Hepatocyte (in vitro differentiated cells): ENCODE data around the gene HOXA6. TPM values are rescaled to one million over a fixed set of nuclear protein-coding genes. Genes with fewer than 3 reads are reported as not detected.

Experiments
- DNase-seq: peaks from one replicate; pipeline ENCODE4 v3.0.0-alpha.2; 2016; ENCODE audit warnings: low spot score
- H2AFZ ChIP-seq: fragments of 200-600 bp; sonication (generic); 2 replicates; pipeline ENCODE4 v1.6.0; 2016; ENCODE audit warnings: antibody characterized with exemption, mild to moderate bottlenecking
- H3K27ac ChIP-seq: fragments of 200-600 bp; sonication (generic); 2 replicates; pipeline ENCODE4 v1.5.1; 2016; ENCODE audit warnings: mild to moderate bottlenecking
- H3K27me3 ChIP-seq: fragments of 200-600 bp; sonication (generic); 2 replicates; pipeline ENCODE4 v1.6.1; 2016
- H3K36me3 ChIP-seq: fragments of 200-600 bp; sonication (generic); replicated peaks from 2 replicates; pipeline ENCODE4 v1.5.1; 2016; ENCODE audit warnings: low read depth; ENCODE audit not compliant: insufficient read depth
- H3K4me1 ChIP-seq: fragments of 200-600 bp; sonication (generic); 2 replicates; pipeline ENCODE4 v1.5.1; 2016; ENCODE audit warnings: mild to moderate bottlenecking, moderate library complexity; ENCODE audit not compliant: insufficient read depth
- H3K4me2 ChIP-seq: fragments of 200-600 bp; sonication (generic); 2 replicates; pipeline ENCODE4 v1.6.0; 2016
- H3K4me3 ChIP-seq: fragments of 200-600 bp; sonication (generic); 2 replicates; pipeline ENCODE4 v1.5.1; 2016; ENCODE audit warnings: mild to moderate bottlenecking
- H3K79me2 ChIP-seq: fragments of 200-600 bp; sonication (generic); 2 replicates; pipeline ENCODE4 v1.6.0; 2017; ENCODE audit warnings: mild to moderate bottlenecking
- H3K9me2 ChIP-seq: fragments of 200-600 bp; sonication (generic); replicated peaks from 2 replicates; pipeline ENCODE4 v1.6.0; 2017; ENCODE audit warnings: mild to moderate bottlenecking; ENCODE audit not compliant: insufficient read depth
- H3K9me3 ChIP-seq: fragments of 200-600 bp; sonication (generic); 2 replicates; pipeline ENCODE4 v1.5.1; 2016; ENCODE audit warnings: low read depth, mild to moderate bottlenecking
- H4K20me1 ChIP-seq: fragments of 200-600 bp; sonication (generic); 2 replicates; pipeline ENCODE4 v1.6.0; 2016; ENCODE audit warnings: mild to moderate bottlenecking; ENCODE audit not compliant: insufficient read depth, poor library complexity, severe bottlenecking
- EZH2 ChIP-seq: fragments of 200-600 bp; sonication (generic); IDR thresholded peaks from 2 replicates; pipeline ENCODE4 v1.6.1; 2016; ENCODE audit warnings: antibody characterized with exemption, mild to moderate bottlenecking, borderline replicate concordance
- EZH2phosphoT487 ChIP-seq: fragments of 200-600 bp; sonication (generic); IDR thresholded peaks from one replicate; pipeline ENCODE4 v1.6.1; 2018; ENCODE audit warnings: antibody characterized with exemption, mild to moderate bottlenecking, low read depth, moderate library complexity; ENCODE audit not compliant: unreplicated experiment, severe bottlenecking
- WGBS: methylation state at CpG from one replicate; pipeline ENCODE4 v1.1.6; 2016; ENCODE audit warnings: low lambda C conversion rate; ENCODE audit errors: missing lambda C conversion rate; 5-methylcytosine and 5-hydroxymethylcytosine counted together
- polyA plus RNA-seq: library from polyadenylated mRNA; unstranded; fragments of >200 nt; fragmentation: Nextera tagmentation; extraction: Ambion mirVana; gene quantifications from 2 replicates; pipeline ENCODE4 v1.2.1, GENCODE V29; 2016
- total RNA-seq: library from RNA; depleted of rRNA; stranded (reverse); fragments of >200 nt; gene quantifications from 2 replicates; pipeline ENCODE4 v1.2.3, GENCODE V29; 2014
- TF ChIP-seq, protein P1 (sequence below): fragments of 200-600 bp; sonication (generic); IDR thresholded peaks from 2 replicates; pipeline ENCODE4 v1.5.1; 2016; ENCODE audit warnings: antibody characterized with exemption, mild to moderate bottlenecking; ENCODE audit not compliant: poor library complexity

HOXA6 gene
- total and polyA plus RNA-seq, 2 experiments from 2014 or later, result 0.23 TPM; not detected in 1

DNA sequence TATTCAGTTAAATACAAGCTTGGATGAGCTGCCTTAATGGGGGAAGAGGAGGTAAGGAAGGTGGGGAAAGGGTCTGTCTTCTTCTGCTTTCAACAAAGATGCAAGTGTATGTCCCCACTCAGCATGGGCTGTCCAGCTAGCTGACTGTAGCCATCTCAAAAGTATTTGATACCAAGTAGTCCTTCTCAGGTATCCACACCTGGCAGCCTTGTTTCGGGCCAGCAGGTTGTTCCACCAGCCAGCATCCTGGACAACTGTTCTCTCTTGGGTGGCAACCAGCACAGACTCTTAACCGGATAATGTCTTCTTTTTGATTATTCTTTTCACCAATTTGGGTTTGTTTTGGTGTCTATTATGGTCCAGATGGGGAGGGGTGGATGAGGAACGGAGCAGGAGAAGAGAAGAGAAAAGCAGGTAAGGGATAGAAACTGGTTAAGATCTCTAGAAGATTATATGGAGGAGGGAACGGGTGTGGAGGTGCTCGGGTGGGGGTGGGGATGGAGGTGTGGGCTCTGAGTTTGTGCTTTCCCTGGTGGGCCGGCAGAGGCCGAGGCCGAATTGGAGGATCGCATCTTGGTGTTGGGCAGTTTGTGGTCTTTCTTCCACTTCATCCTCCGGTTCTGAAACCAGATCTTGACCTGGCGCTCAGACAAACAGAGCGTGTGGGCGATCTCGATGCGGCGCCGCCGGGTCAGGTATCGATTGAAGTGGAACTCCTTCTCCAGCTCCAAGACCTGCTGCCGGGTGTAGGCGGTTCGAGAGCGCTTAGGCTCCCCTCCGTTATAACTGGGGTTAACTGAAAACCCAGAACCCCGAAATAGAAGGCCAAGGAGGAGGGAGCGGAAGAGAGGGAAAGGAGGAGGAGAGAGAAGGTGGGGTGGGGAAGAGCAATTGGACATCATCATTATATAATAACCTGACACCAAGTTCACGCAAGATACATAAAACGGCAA lies 18.5 kb downstream of the HOXA6 start:
- Histone ChIP-seq H3K9me2 (no peaks in the 10 kb centered on the region), H3K4me3 (no peak overlapping the region), H3K4me2 (peak overlapping the region; percentile 92), H2AFZ (no peak overlapping the region), H3K4me1 (peaks cover 6% of the 10 kb centered on the region), H3K36me3 (no peaks in the 10 kb centered on the region), H4K20me1 (no peaks in the 10 kb centered on the region), H3K79me2 (no peaks in the 10 kb centered on the region), H3K9me3 (no peaks in the 10 kb centered on the region), H3K27ac (no peak overlapping the region), H3K27me3 (peaks cover 88% of the 10 kb centered on the region)
- no peak for DNase-seq
- WGBS, result 36% methylated on average over 26 of the region's 28 CpGs
- TF ChIP-seq EZH2phosphoT487 (no peak), EZH2 (peak; percentile 45)
- TF ChIP-seq, protein P1, sequence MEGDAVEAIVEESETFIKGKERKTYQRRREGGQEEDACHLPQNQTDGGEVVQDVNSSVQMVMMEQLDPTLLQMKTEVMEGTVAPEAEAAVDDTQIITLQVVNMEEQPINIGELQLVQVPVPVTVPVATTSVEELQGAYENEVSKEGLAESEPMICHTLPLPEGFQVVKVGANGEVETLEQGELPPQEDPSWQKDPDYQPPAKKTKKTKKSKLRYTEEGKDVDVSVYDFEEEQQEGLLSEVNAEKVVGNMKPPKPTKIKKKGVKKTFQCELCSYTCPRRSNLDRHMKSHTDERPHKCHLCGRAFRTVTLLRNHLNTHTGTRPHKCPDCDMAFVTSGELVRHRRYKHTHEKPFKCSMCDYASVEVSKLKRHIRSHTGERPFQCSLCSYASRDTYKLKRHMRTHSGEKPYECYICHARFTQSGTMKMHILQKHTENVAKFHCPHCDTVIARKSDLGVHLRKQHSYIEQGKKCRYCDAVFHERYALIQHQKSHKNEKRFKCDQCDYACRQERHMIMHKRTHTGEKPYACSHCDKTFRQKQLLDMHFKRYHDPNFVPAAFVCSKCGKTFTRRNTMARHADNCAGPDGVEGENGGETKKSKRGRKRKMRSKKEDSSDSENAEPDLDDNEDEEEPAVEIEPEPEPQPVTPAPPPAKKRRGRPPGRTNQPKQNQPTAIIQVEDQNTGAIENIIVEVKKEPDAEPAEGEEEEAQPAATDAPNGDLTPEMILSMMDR, result no peak

DNA sequence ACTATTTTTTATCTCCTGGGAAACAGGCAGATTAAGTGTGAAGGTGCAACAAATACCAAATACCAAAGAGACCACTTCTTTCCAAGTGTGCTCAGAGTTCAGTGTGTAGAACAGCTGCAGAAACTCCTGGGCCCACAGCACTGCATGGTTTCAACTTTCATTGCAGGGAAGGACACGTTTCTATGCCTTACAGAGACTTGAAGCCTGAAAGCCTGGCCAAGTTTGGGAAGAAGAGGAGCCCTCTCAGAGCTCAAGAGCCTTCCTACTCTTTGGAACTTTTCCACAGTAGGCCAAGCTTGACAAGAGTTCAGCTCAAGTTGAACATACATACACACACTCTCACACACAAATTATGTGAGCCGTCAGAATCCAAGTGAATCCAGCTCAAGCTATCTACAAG lies 19.5 kb downstream of the HOXA6 start:
- H3K27ac ChIP-seq, result no peak overlapping the region
- DNase-seq, result no peak
- H3K79me2 ChIP-seq, result peaks cover 6% of the 10 kb centered on the region
- H3K36me3 ChIP-seq, result no peaks in the 10 kb centered on the region
- 40% methylated on average over 2 of the region's 2 CpGs for WGBS
- H3K4me3 ChIP-seq, result no peak overlapping the region
- no peaks in the 10 kb centered on the region for H3K9me2 ChIP-seq
- H3K9me3 ChIP-seq, result no peaks in the 10 kb centered on the region
- no peak overlapping the region for H2AFZ ChIP-seq
- H3K4me1 ChIP-seq, result peaks cover 13% of the 10 kb centered on the region
- H3K4me2 ChIP-seq, result no peak overlapping the region
- no peaks in the 10 kb centered on the region for H4K20me1 ChIP-seq
- peaks cover 88% of the 10 kb centered on the region for H3K27me3 ChIP-seq
- TF ChIP-seq EZH2phosphoT487, result no peak
- TF ChIP-seq, protein P1, result no peak
- no peak for TF ChIP-seq EZH2

DNA sequence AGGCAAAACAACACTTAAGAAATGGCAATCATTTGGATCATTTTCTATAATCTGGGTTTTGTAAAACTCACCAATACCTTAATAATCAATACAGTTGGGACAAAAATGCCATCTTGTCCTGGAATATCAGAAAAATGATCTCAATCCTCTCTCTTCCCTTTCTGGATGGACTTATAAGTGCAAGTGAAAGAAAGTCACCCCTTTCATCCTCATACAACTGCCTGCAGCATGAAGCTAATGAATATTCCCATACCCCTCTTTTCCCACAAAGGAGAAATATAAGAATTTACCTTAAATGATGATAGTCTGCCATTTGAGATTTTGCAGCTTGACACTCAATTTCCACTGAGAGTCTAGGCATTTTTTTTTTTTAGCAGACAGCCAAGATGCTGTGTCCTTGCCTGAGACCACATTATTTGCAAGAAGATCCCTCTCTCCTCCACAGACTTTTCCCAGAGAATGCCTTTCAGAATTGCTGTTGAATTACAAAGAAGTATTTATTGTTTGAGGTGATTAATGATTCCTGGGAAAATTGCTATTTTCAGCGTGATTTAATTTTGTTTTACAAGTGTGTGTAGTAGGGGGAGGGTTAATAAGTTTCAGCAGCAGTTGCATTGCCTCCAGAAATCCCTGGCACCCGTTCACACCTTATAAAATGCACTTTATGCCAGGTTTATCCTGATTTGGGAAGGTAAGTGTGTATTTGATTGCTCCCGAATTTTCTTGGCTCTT lies 20.8 kb downstream of the HOXA6 start:
- Histone ChIP-seq H3K27me3 (peaks cover 89% of the 10 kb centered on the region), H3K27ac (no peak overlapping the region), H3K9me2 (no peaks in the 10 kb centered on the region), H4K20me1 (no peaks in the 10 kb centered on the region), H3K79me2 (peaks cover 6% of the 10 kb centered on the region), H2AFZ (no peak overlapping the region), H3K4me3 (no peak overlapping the region), H3K36me3 (no peaks in the 10 kb centered on the region), H3K9me3 (no peaks in the 10 kb centered on the region), H3K4me2 (no peak overlapping the region), H3K4me1 (peaks cover 13% of the 10 kb centered on the region)
- TF ChIP-seq EZH2, result no peak
- TF ChIP-seq, protein P1, result no peak
- TF ChIP-seq EZH2phosphoT487, result no peak
- WGBS, result 18% methylated on average over 3 of the region's 3 CpGs
- no peak for DNase-seq
